GM06990 (cell line): ENCODE measurements around the gene TCF4.

Experiments
- DNase-seq: peaks from one replicate; pipeline ENCODE4 v3.0.0-alpha.2; 2011; ENCODE audit not compliant: insufficient read length; ENCODE audit errors: extremely low read depth
- H3K27me3 ChIP-seq: replicated peaks from 2 replicates; pipeline ENCODE4 v1.6.0; 2011; ENCODE audit warnings: low read length; ENCODE audit not compliant: control insufficient read depth, insufficient read depth
- H3K36me3 ChIP-seq: 2 replicates; pipeline ENCODE4 v1.5.1; 2011; ENCODE audit warnings: low read length; ENCODE audit not compliant: control insufficient read depth, insufficient read depth
- H3K4me3 ChIP-seq: replicated peaks from 2 replicates; pipeline ENCODE4 v1.5.1; 2011; ENCODE audit warnings: low read depth, mild to moderate bottlenecking, control low read depth, low read length
- CTCF ChIP-seq: IDR thresholded peaks from 2 replicates; pipeline ENCODE4 v1.5.1; 2011; ENCODE audit warnings: low read length, control low read depth, mild to moderate bottlenecking, inconsistent platforms; ENCODE audit not compliant: insufficient read depth, poor library complexity, severe bottlenecking

Gene TCF4

GRCh38 chr18:55252053-55252675 lies 335.8 kb downstream of the TCF4 start:
- TF ChIP-seq CTCF = no peak
- no peaks in the 10 kb centered on the region for H3K27me3 ChIP-seq
- no peak overlapping the region; the same call in 1 of the 2 replicates for H3K4me3 ChIP-seq
- no peak for DNase-seq
- peaks cover 8% of the 10 kb centered on the region for H3K36me3 ChIP-seq

- Histone ChIP-seq H3K4me3 (peak overlapping the region; percentile 33), H3K27me3 (no peaks in the 10 kb centered on the region), H3K36me3 (peaks cover 4% of the 10 kb centered on the region)
- TF ChIP-seq CTCF = no peak
- no peak for DNase-seq
Observed at GRCh38 chr18:55251254-55251971, 336.6 kb downstream of the TCF4 start.

GRCh38 chr18:55250768-55251173 lies 337.2 kb downstream of the TCF4 start:
- no peak for DNase-seq
- TF ChIP-seq CTCF = no peak
- H3K4me3 ChIP-seq = no peak overlapping the region; the same call in 1 of the 2 replicates
- H3K27me3 ChIP-seq = no peaks in the 10 kb centered on the region
- peaks cover 4% of the 10 kb centered on the region for H3K36me3 ChIP-seq

- no peak for TF ChIP-seq CTCF
- Histone ChIP-seq H3K36me3 (peaks cover 3% of the 10 kb centered on the region), H3K4me3 (no peak overlapping the region), H3K27me3 (no peaks in the 10 kb centered on the region)
- DNase-seq = peak; percentile 57
Observed at GRCh38 chr18:55249550-55249949, 338.4 kb downstream of the TCF4 start.

- Histone ChIP-seq H3K27me3 (no peaks in the 10 kb centered on the region), H3K36me3 (peaks cover 6% of the 10 kb centered on the region), H3K4me3 (no peak overlapping the region)
- no peak for DNase-seq
- TF ChIP-seq CTCF = no peak
Observed at GRCh38 chr18:55248495-55248894, 339.5 kb downstream of the TCF4 start.
